Kidney (tissue), 14 donors: ENCODE measurements around the gene CUX1. TPM values are rescaled to one million over a fixed set of nuclear protein-coding genes. Genes with fewer than 3 reads are reported as not detected.
A peak's percentile ranks its signal among the peaks of the same experiment; 100 is the strongest.

Source experiments
- DNase-seq, 5 donors: peaks; one replicate each; pipeline ENCODE4 v3.0.0-alpha.2; 2013 to 2020
- FAIRE-seq: peaks from 2 replicates; lab custom pipeline; 2012; peaks lifted over from hg19 to GRCh38; lab: Jason Lieb, UNC
- H3K27ac ChIP-seq, 2 donors: one replicate each; pipeline ENCODE4 v1.7.0; 2013; ENCODE audit warnings: low read depth in 2 of 2, low read length in 2 of 2, inconsistent platforms in 1 of 2
- H3K27me3 ChIP-seq: one replicate; pipeline ENCODE4 v1.7.1; 2013; ENCODE audit warnings: low read length, inconsistent platforms; ENCODE audit not compliant: control insufficient read depth, insufficient read depth
- H3K36me3 ChIP-seq, 3 donors: one replicate each; pipeline versions ENCODE4 v1.7.0 to v1.7.1; 2013; ENCODE audit warnings: low read length in 3 of 3, control low read depth in 1 of 3, inconsistent platforms in 1 of 3; ENCODE audit not compliant: insufficient read depth in 3 of 3, control insufficient read depth in 2 of 3
- H3K4me1 ChIP-seq, 3 donors: one replicate each; pipeline versions ENCODE4 v1.7.0 to v1.7.1; 2013; ENCODE audit warnings: low read length in 3 of 3, inconsistent platforms in 1 of 3, low read depth in 1 of 3; ENCODE audit not compliant: control insufficient read depth in 2 of 3, insufficient read depth in 2 of 3
- H3K4me3 ChIP-seq, 3 donors: one replicate each; pipeline versions ENCODE4 v1.7.0 to v1.8.1; 2013; ENCODE audit warnings: low read length in 3 of 3, control low read depth in 1 of 3, inconsistent platforms in 1 of 3
- H3K9ac ChIP-seq, 3 donors: one replicate each; pipeline versions ENCODE4 v1.7.0 to v1.7.1; 2013; ENCODE audit warnings: low read length in 3 of 3, control low read depth in 1 of 3, inconsistent platforms in 1 of 3
- H3K9me3 ChIP-seq, 3 donors: one replicate each; pipeline versions ENCODE4 v1.7.0 to v1.7.1; 2013; ENCODE audit warnings: low read length in 3 of 3, control low read depth in 1 of 3, inconsistent platforms in 1 of 3; ENCODE audit not compliant: control insufficient read depth in 2 of 3, insufficient read depth in 1 of 3
- intact Hi-C: fragments of 100-400 bp; cut with DNase I; formaldehyde crosslinking; loops from one replicate; pipeline ENCODE4 v1.11.1; 2022
- polyA plus RNA-seq: library from polyadenylated mRNA; stranded (reverse); fragments of 350-450 nt; fragmentation: Illumina TruSeq; extraction: RNeasy Lipid Tissue Mini Kit (QIAGEN cat#74804); gene quantifications from one replicate; pipeline ENCODE4 v1.2.3, GENCODE V29; 2014; ENCODE audit warnings: low read depth, low replicate concordance; ENCODE audit not compliant: insufficient read depth
- total RNA-seq: library from RNA; stranded (reverse); fragmentation: NEBNext Ultra II Directional; extraction: Animal tissue kit (Norgen Biotek cat#: 25700); gene quantifications from one replicate; pipeline ENCODE4 v1.2.1, GENCODE V29; 2021
- TF ChIP-seq, protein P1 (sequence below): IDR thresholded peaks from 3 replicates; pipeline ENCODE4 v1.5.1; 2012; ENCODE audit warnings: mild to moderate bottlenecking, moderate library complexity, borderline replicate concordance; ENCODE audit not compliant: insufficient read depth; ENCODE audit errors: extremely low read depth
- donor health status: control.
- donor health status: control.
- donor health status: control.
- donor health status: control.
- donor health status: control.
- donor health status: DM: yes; HTN: yes; CAD: no.
- donor health status: Normal renal cell carcinoma (clear cell type).

The CUX1 gene
- total and polyA plus RNA-seq, 2 donors from 2014 or later, result 71.4 to 126 TPM

DNA sequence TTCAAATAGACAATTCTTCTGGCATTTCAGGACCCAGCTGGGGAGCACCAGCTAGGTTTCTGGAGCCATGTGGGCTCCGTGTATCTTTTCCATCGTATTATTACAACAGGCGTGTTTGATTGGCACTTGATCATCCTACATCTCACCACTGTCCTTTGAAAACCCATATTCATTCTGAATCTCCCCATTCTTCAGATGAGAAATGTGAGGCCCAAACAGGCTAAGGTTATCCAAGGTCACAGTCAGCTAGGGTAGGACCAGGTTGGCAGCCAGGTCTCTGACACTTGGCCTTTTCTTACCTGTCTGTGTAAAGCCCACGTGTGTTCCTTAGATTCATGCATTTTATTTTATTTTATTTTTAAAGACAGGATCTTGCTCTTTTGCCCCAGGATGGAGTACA, 366.9 kb downstream of the CUX1 start:
- Histone ChIP-seq H3K36me3 (peaks cover 0 to 25% (median 7%) of the 10 kb centered on the region in 3 donors), H3K27ac (no peak overlapping the region), H3K9ac (no peak overlapping the region), H3K4me3 (no peak overlapping the region), H3K27me3 (no peaks in the 10 kb centered on the region), H3K9me3 (no peaks in the 10 kb centered on the region), H3K4me1 (no peaks in the 10 kb centered on the region)
- intact Hi-C loops, result no loop called here
- DNase-seq (no peak), FAIRE-seq (no peak)
- TF ChIP-seq, protein P1, sequence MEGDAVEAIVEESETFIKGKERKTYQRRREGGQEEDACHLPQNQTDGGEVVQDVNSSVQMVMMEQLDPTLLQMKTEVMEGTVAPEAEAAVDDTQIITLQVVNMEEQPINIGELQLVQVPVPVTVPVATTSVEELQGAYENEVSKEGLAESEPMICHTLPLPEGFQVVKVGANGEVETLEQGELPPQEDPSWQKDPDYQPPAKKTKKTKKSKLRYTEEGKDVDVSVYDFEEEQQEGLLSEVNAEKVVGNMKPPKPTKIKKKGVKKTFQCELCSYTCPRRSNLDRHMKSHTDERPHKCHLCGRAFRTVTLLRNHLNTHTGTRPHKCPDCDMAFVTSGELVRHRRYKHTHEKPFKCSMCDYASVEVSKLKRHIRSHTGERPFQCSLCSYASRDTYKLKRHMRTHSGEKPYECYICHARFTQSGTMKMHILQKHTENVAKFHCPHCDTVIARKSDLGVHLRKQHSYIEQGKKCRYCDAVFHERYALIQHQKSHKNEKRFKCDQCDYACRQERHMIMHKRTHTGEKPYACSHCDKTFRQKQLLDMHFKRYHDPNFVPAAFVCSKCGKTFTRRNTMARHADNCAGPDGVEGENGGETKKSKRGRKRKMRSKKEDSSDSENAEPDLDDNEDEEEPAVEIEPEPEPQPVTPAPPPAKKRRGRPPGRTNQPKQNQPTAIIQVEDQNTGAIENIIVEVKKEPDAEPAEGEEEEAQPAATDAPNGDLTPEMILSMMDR, result no peak

DNA sequence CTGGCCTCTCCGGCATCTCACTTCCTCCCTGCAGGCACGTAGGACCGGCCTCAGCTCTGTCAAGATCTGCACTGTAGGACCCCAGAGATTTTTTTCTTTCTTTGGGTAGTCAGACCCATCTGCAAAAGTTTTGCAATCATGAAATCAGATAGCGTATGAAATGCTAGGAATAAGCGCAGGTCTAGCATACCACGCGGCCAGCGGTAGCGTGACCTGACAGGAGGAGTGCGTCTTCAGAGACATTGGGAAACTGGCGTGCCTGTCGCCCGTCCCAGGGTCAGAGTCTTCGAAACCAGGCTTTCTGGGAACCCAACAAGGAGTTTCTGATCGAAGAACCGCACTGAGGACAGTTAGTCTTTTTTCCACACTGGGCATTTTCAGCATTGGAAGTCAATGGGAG, 368.4 kb downstream of the CUX1 start:
- TF ChIP-seq, protein P1, result no peak

DNA sequence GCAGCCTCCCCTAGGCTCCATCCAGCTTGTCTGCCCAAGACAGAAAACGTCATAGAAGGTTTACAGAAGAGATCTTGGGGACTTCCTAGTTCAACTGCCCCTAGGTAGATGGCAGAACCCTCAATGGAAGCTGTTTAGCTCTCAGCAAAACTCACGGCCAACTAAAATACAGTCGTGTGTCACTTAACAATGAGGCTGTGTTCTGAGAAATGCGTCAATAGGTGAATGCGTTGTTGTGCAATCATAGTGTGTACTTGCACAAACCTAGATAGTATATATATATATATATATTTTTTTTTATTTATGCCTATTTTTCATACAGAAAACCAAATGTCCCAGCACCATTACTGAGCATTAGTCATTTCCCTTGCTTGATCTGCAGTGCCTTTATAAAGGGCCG, 368.9 kb downstream of the CUX1 start:
- FAIRE-seq, result no peak
- Histone ChIP-seq H3K4me3 (no peak overlapping the region), H3K9me3 (no peaks in the 10 kb centered on the region), H3K4me1 (no peaks in the 10 kb centered on the region), H3K27ac (no peak overlapping the region), H3K36me3 (peaks cover 0 to 33% (median 15%) of the 10 kb centered on the region in 3 donors), H3K9ac (no peak overlapping the region), H3K27me3 (no peaks in the 10 kb centered on the region)
- intact Hi-C loops, result no loop called here
- TF ChIP-seq, protein P1, result no peak
- DNase-seq, result no peak

More for the DNA sequence above, 368.4 kb downstream of the CUX1 start:
- FAIRE-seq (no peak), DNase-seq (no peak)
- intact Hi-C loops, result no loop called here
- Histone ChIP-seq H3K4me3 (no peak overlapping the region), H3K27me3 (no peaks in the 10 kb centered on the region), H3K4me1 (no peaks in the 10 kb centered on the region), H3K27ac (no peak overlapping the region), H3K9me3 (no peaks in the 10 kb centered on the region), H3K9ac (no peak overlapping the region), H3K36me3 (peaks cover 0 to 33% (median 17%) of the 10 kb centered on the region in 3 donors)

DNA sequence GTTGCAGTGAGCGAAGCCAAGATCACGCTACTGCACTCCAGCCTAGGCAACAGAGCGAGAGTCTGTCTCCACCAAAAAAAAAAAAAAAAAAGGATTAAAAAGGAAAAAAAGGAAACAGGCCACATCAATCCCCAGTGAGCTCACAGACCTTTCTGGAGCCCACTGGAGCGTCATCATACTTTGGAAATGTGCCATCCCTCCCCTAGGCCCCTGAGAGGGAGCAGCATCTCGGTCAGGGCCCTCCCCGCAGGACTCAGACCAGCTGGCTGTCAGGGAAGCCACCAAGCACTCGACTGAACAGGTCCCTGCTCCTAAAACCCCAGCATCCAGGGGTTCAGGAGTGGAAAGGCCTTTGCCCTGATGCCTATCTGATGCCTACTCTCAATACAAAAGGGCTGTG, 371.3 kb downstream of the CUX1 start:
- Histone ChIP-seq H3K9ac (no peak overlapping the region), H3K27ac (no peak overlapping the region), H3K4me1 (no peaks in the 10 kb centered on the region), H3K9me3 (no peaks in the 10 kb centered on the region), H3K27me3 (no peaks in the 10 kb centered on the region), H3K4me3 (no peak overlapping the region), H3K36me3 (peaks cover 0 to 37% (median 23%) of the 10 kb centered on the region in 3 donors)
- no peak for FAIRE-seq
- intact Hi-C loops, result no loop called here
- peak in 1 of 5 donors; percentile 49 for DNase-seq
- TF ChIP-seq, protein P1, result no peak
